Fibroblast of villous mesenchyme (primary cell): ENCODE measurements around the gene LHX3. TPM values are rescaled to one million over a fixed set of nuclear protein-coding genes. Genes with fewer than 3 reads are reported as not detected.

Experiments
- DNase-seq: peaks from one replicate; pipeline ENCODE4 v3.0.0-alpha.2; 2010; ENCODE audit warnings: low read depth
- H3K4me3 ChIP-seq: 2 replicates; pipeline ENCODE4 v1.5.1; 2011; ENCODE audit warnings: low read depth, mild to moderate bottlenecking, low read length
- CTCF ChIP-seq: IDR thresholded peaks from 2 replicates; pipeline ENCODE4 v1.5.1; 2012; ENCODE audit warnings: low read depth, mild to moderate bottlenecking, low read length; ENCODE audit not compliant: insufficient read depth
- total RNA-seq: library from RNA; depleted of rRNA; stranded (reverse); fragments of >200 nt; gene quantifications from 2 replicates; pipeline ENCODE4 v1.2.3, GENCODE V29; 2012

Gene LHX3
- total RNA-seq, 1 donor = not detected

- TF ChIP-seq CTCF = peak; percentile 91
- H3K4me3 ChIP-seq = no peak overlapping the region
- peak; percentile 36 for DNase-seq
These were observed 21.1 kb upstream of the LHX3 start for GRCh38 chr9:136225748-136226679.

GRCh38 chr9:136225366-136225747 lies 20.4 kb upstream of the LHX3 start:
- no peak overlapping the region for H3K4me3 ChIP-seq
- DNase-seq = no peak
- TF ChIP-seq CTCF = no peak

GRCh38 chr9:136223871-136224640 lies 19.1 kb upstream of the LHX3 start:
- no peak for TF ChIP-seq CTCF
- H3K4me3 ChIP-seq = no peak overlapping the region
- DNase-seq = no peak

GRCh38 chr9:136222906-136223285 lies 18.0 kb upstream of the LHX3 start:
- no peak for DNase-seq
- no peak overlapping the region for H3K4me3 ChIP-seq
- no peak for TF ChIP-seq CTCF

GRCh38 chr9:136222166-136222905 lies 17.4 kb upstream of the LHX3 start:
- no peak overlapping the region for H3K4me3 ChIP-seq
- TF ChIP-seq CTCF = no peak
- DNase-seq = no peak

GRCh38 chr9:136220017-136220729 lies 15.2 kb upstream of the LHX3 start:
- no peak overlapping the region for H3K4me3 ChIP-seq
- DNase-seq = peak; percentile 58
- TF ChIP-seq CTCF = no peak
